K562 (cell line): Measurements from ENCODE around the gene PRR19. TPM values are rescaled to one million over a fixed set of nuclear protein-coding genes. Genes with fewer than 3 reads are reported as not detected.

ENCODE experiments used
- ATAC-seq: fragments of 200-7000 bp; cut with Tn5 transposase; 3 replicates; pipeline ENCODE4 v1.9.1; 2020; ENCODE audit warnings: moderate library complexity
- BruUV-seq: library from RNA; stranded (reverse); fragments of 400-500 nt; replicated peaks from 2 replicates; lab custom pipeline; 2021; lab: Mats Ljungman, UMichigan
- CTCF ChIA-PET: fragments of 300-600 bp; formaldehyde crosslinking; extraction: SDS; loops from one replicate; lab custom pipeline; 2021; ENCODE audit warnings: low intra/inter-chr PET ratio; lab: Yijun Ruan, JAX
- POLR2A ChIA-PET: fragments of 300-600, 350-650 bp; sonication (Branson Sonifier 250); formaldehyde crosslinking; extraction: SDS; loops from one replicate; lab custom pipeline; 2021; ENCODE audit warnings: antibody characterized with exemption, inconsistent platforms; lab: Yijun Ruan, JAX
- DNase-seq, 4 experiments: peaks; one replicate each; pipeline versions ENCODE4 v3.0.0 to v3.0.0-alpha.2; 2011 to 2018; ENCODE audit warnings: low spot score in 3 of 4, mixed read lengths in 3 of 4; ENCODE audit errors: extremely low read depth in 1 of 4
- FAIRE-seq: peaks from 2 replicates; lab custom pipeline; 2011; peaks lifted over from hg19 to GRCh38; lab: Jason Lieb, UNC
- H2AFZ ChIP-seq: 2 replicates; pipeline ENCODE4 v1.6.0; 2011; ENCODE audit warnings: low read depth, low read length, control low read depth, inconsistent platforms
- H3K27ac ChIP-seq: fragments of 200-600 bp; 3 replicates; pipeline ENCODE4 v1.8.0; 2011; ENCODE audit warnings: low read depth, mild to moderate bottlenecking, control low read depth, inconsistent platforms, low read length, moderate library complexity, mixed read lengths; ENCODE audit errors: extremely low read depth
- H3K27me3 ChIP-seq, 2 experiments: fragments of 300-600 bp in 1 of 2; 2 replicates in 1 of 2; 3 replicates in 1 of 2; pipeline versions ENCODE4 v1.6.0 to v1.8.0; 2011; ENCODE audit warnings: inconsistent platforms in 2 of 2, low read length in 2 of 2, mild to moderate bottlenecking in 1 of 2, mixed read lengths in 1 of 2, moderate library complexity in 1 of 2; ENCODE audit not compliant: control insufficient read depth in 2 of 2, insufficient read depth in 2 of 2
- H3K36me3 ChIP-seq: fragments of 300-600 bp; 3 replicates; pipeline ENCODE4 v1.8.0; 2011; ENCODE audit warnings: mild to moderate bottlenecking, low read length, inconsistent platforms; ENCODE audit not compliant: control insufficient read depth, insufficient read depth
- H3K4me1 ChIP-seq, 2 experiments: fragments of 200-600 bp in 1 of 2; replicated peaks in 1 of 2; 2 replicates in 1 of 2; 3 replicates in 1 of 2; pipeline versions ENCODE4 v1.5.1 to v1.8.0; 2011; ENCODE audit warnings: inconsistent platforms in 2 of 2, low read length in 2 of 2, mild to moderate bottlenecking in 1 of 2, mixed read lengths in 1 of 2, moderate library complexity in 1 of 2; ENCODE audit not compliant: control insufficient read depth in 2 of 2, insufficient read depth in 2 of 2
- H3K4me2 ChIP-seq: 2 replicates; pipeline ENCODE4 v1.6.1; 2011; ENCODE audit warnings: low read length, control low read depth, inconsistent platforms, mixed read lengths; ENCODE audit not compliant: insufficient read depth
- H3K4me3 ChIP-seq: fragments of 200-600 bp; sonication (generic), shearing (Covaris generic); 2 replicates; pipeline ENCODE4 v1.5.1; 2016; ENCODE audit warnings: control low read depth, inconsistent platforms
- H3K79me2 ChIP-seq: fragments of 200-600 bp; 3 replicates; pipeline ENCODE4 v1.8.0; 2011; ENCODE audit warnings: low read length, inconsistent platforms; ENCODE audit not compliant: control insufficient read depth, insufficient read depth
- H3K9ac ChIP-seq, 2 experiments: 2 replicates each; pipeline versions ENCODE4 v1.6.0 to v1.6.1; 2011; ENCODE audit warnings: low read depth in 2 of 2, low read length in 2 of 2, control low read depth in 1 of 2, inconsistent platforms in 1 of 2, mild to moderate bottlenecking in 1 of 2, mixed read lengths in 1 of 2; ENCODE audit not compliant: insufficient read depth in 1 of 2
- H3K9me1 ChIP-seq: one replicate; pipeline ENCODE4 v1.6.0; 2011; ENCODE audit warnings: inconsistent platforms, mild to moderate bottlenecking, low read length, moderate library complexity; ENCODE audit not compliant: control insufficient read depth, insufficient read depth
- H3K9me3 ChIP-seq: replicated peaks from 2 replicates; pipeline ENCODE4 v1.5.1; 2011; ENCODE audit warnings: low read depth, low read length, inconsistent platforms; ENCODE audit not compliant: control insufficient read depth, insufficient read depth
- H4K20me1 ChIP-seq: replicated peaks from 2 replicates; pipeline ENCODE4 v1.6.1; 2011; ENCODE audit warnings: low read length, inconsistent platforms, mixed read lengths; ENCODE audit not compliant: control insufficient read depth, insufficient read depth
- CBX5 ChIP-seq: IDR thresholded peaks from 2 replicates; pipeline ENCODE4 v1.6.1; 2014; ENCODE audit warnings: low read depth, borderline replicate concordance
- ELF2 ChIP-seq: fragments of 250-450 bp; sonication (Bioruptor Pico); IDR thresholded peaks from 2 replicates; pipeline ENCODE4 v1.5.0; 2021; ENCODE audit warnings: mild to moderate bottlenecking
- HNRNPK ChIP-seq: fragments of 200-400 bp; formaldehyde crosslinking; IDR thresholded peaks from one replicate; pipeline ENCODE4 v1.6.1; 2018; ENCODE audit warnings: mild to moderate bottlenecking, low read depth, low read length; ENCODE audit not compliant: poor library complexity, severe bottlenecking
- KDM1A ChIP-seq, 2 experiments: fragments of 450-650 bp; IDR thresholded peaks; 2 replicates each; pipeline ENCODE4 v1.6.1; 2016; ENCODE audit warnings: mild to moderate bottlenecking in 2 of 2
- PHF21A ChIP-seq: fragments of 450-650 bp; IDR thresholded peaks from 2 replicates; pipeline ENCODE4 v1.6.1; 2017; ENCODE audit warnings: low read depth, borderline replicate concordance
- POLR2A ChIP-seq: fragments of 450-650 bp; conservative IDR thresholded peaks from 2 replicates; pipeline ENCODE4 v1.6.1; 2016
- POLR2G ChIP-seq: fragments of 200-400 bp; formaldehyde crosslinking; IDR thresholded peaks from 2 replicates; pipeline ENCODE4 v1.6.1; 2017; ENCODE audit warnings: low read depth, mild to moderate bottlenecking, antibody characterized with exemption, low read length, moderate library complexity
- PPARD ChIP-seq: fragments of 250-450 bp; sonication (Bioruptor Pico); IDR thresholded peaks from 2 replicates; pipeline ENCODE4 v1.8.0; 2022; ENCODE audit warnings: inconsistent platforms, mild to moderate bottlenecking, moderate library complexity
- RBBP5 ChIP-seq: fragments of 200-600 bp; sonication (generic); IDR thresholded peaks from 2 replicates; pipeline ENCODE4 v1.6.1; 2012; ENCODE audit warnings: borderline replicate concordance, mild to moderate bottlenecking, low read length, control low read depth, inconsistent platforms; ENCODE audit not compliant: insufficient read depth, poor library complexity, severe bottlenecking
- SPI1 ChIP-seq: IDR thresholded peaks from 2 replicates; pipeline ENCODE4 v1.6.1; 2011; ENCODE audit warnings: low read depth, low read length, control low read depth, borderline replicate concordance
- TBL1XR1 ChIP-seq, 2 experiments: IDR thresholded peaks; 2 replicates each; pipeline ENCODE4 v1.6.1; 2012; ENCODE audit warnings: improper control_type of control experiment in 2 of 2, low read length in 2 of 2, mild to moderate bottlenecking in 1 of 2
- ZNF282 ChIP-seq: sonication (generic); formaldehyde crosslinking; IDR thresholded peaks from 2 replicates; pipeline ENCODE4 v1.8.1; 2023; ENCODE audit warnings: missing genetic modification reagents
- WGBS: fragments of 100-300 bp; shearing (Covaris generic); methylation state at CpG from one replicate; pipeline ENCODE4 v1.1.6; 2016; ENCODE audit warnings: low coverage, mixed read lengths; ENCODE audit not compliant: insufficient coverage; ENCODE audit errors: missing lambda C conversion rate; 5-methylcytosine and 5-hydroxymethylcytosine counted together
- in situ Hi-C: fragments of 300-500 bp; cut with MboI; formaldehyde crosslinking; loops from 4 replicates; pipeline ENCODE4 v1.15.0; 2018; ENCODE audit warnings: inconsistent platforms, mixed read lengths
- intact Hi-C: fragments of 100-400 bp; cut with micrococcal nuclease; formaldehyde crosslinking; loops from 2 replicates; pipeline ENCODE4 v1.14.2; 2022
- polyA plus RNA-seq, 8 experiments: library from polyadenylated mRNA; depleted of rRNA in 4 of 8; stranded (reverse) in 5 of 8; unstranded in 3 of 8; fragments of >200 nt; fragmentation: Nextera tagmentation in 2 of 8; fragmentation: Illumina TruSeq in 1 of 8; extraction: Ambion mirVana in 2 of 8; extraction: Trizol in 1 of 8; gene quantifications; 2 replicates each; pipeline versions ENCODE4 v1.2.1 to v1.2.3, GENCODE V29; 2011 to 2014; ENCODE audit warnings: inconsistent platforms in 1 of 8, missing spikeins in 1 of 8
- total RNA-seq, 7 experiments: library from RNA; depleted of rRNA in 6 of 7; stranded (reverse); fragments of >200 nt in 6 of 7; fragmentation: Illumina TruSeq in 2 of 7; extraction: Trizol in 2 of 7; gene quantifications; 2 replicates each; pipeline versions ENCODE4 v1.2.1 to v1.2.3, GENCODE V29; 2011 to 2021; ENCODE audit warnings: low replicate concordance in 1 of 7

Gene PRR19
- total and polyA plus RNA-seq, 9 of the 15 experiments (the other 6 are each of a cell fraction or from before 2014, with no cell fraction given), result 0.10 to 1.6 (median 0.54) TPM

DNA sequence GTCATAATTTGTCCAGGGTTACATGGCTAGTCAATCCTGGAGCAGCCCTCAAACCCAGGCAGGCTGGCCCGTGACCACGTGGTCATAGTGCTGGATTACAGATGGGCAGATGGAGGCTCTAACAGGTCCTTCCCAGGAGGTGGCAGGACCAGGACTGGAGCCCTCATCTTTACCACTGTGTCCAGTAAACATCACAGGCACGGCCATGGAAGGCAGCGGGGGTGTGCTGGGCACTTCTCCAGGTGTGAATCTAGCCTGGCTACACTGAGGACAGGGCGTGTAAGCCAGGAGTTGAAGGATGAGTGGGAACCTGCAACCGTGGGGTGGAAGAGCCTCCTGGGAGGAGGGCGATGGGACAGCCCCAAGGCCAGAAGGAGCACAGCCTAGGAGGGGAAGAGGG, 26.8 kb upstream of the PRR19 start:
- POLR2A ChIA-PET, result interaction anchor here (0.8 to 1.3 kb wide), 2 partner anchors 9 to 20 kb away, joined by 3 to 4 read pairs; no protein-coding TSS in a partner anchor

GRCh38 chr19:42275517-42275916, 26.4 kb upstream of the PRR19 start:
- no peaks in the 10 kb centered on the region for H3K9me1 ChIP-seq
- no TSS peak for BruUV-seq
- ChIA-PET POLR2A (interaction anchor here (1.3 kb wide), 1 partner anchor 9 kb away, joined by 4 read pairs; no protein-coding TSS in a partner anchor), CTCF (no interaction called here)
- ATAC-seq, result no peak
- H3K4me2 ChIP-seq, result no peak overlapping the region
- H3K9ac ChIP-seq, result peak overlapping the region in 1 of 2 experiments; percentile 82; a peak in 2 of 4 replicates
- peaks cover 19 to 60% of the 10 kb centered on the region in 2 experiments for H3K4me1 ChIP-seq
- no peaks in the 10 kb centered on the region for H3K27me3 ChIP-seq
- H3K9me3 ChIP-seq, result no peaks in the 10 kb centered on the region
- intact Hi-C loops, result no loop called here
- DNase-seq, result no peak
- H3K4me3 ChIP-seq, result no peak overlapping the region
- TF ChIP-seq ZNF282 (no peak), ELF2 (CRISPR knock-in tag) (no peak), PHF21A (no peak), CBX5 (no peak), SPI1 (no peak), KDM1A (IDR thresholded peaks at IDR 0.05) (no peak), TBL1XR1 (IDR thresholded peaks at IDR 0.05; ENCODE audit: low read length in 2 of 2) (no peak)
- no peak overlapping the region for H3K27ac ChIP-seq
- H2AFZ ChIP-seq, result no peak overlapping the region
- in situ Hi-C loops, result no loop called here
- FAIRE-seq, result no peak
- H3K36me3 ChIP-seq, result peaks cover 59% of the 10 kb centered on the region
- WGBS, result 52% methylated on average over 3 of the region's 3 CpGs
- H3K79me2 ChIP-seq, result peaks cover 40% of the 10 kb centered on the region
- H4K20me1 ChIP-seq, result no peaks in the 10 kb centered on the region

More for the DNA sequence above, 26.8 kb upstream of the PRR19 start:
- Histone ChIP-seq H3K36me3 (peaks cover 59% of the 10 kb centered on the region), H4K20me1 (no peaks in the 10 kb centered on the region), H3K9me1 (no peaks in the 10 kb centered on the region), H3K4me1 (peaks cover 21 to 60% of the 10 kb centered on the region in 2 experiments), H3K9me3 (no peaks in the 10 kb centered on the region), H3K79me2 (peaks cover 40% of the 10 kb centered on the region), H3K27ac (no peak overlapping the region), H3K4me3 (no peak overlapping the region), H3K27me3 (no peaks in the 10 kb centered on the region), H3K4me2 (no peak overlapping the region), H2AFZ (no peak overlapping the region), H3K9ac (peak overlapping the region in 1 of 2 experiments; percentile 82; a peak in 2 of 4 replicates)
- TF ChIP-seq POLR2G, result peak; percentile 39; the same call in 1 of the 2 replicates
- TF ChIP-seq RBBP5, result no peak
- TF ChIP-seq PPARD, result no peak
- no peak for TF ChIP-seq HNRNPK
- TF ChIP-seq POLR2A, result 0 out of 2 replicates have a peak, but pooled peaks have one; percentile 24
- in situ Hi-C loops (no loop called here), intact Hi-C loops (no loop called here)
- 73% methylated on average over 7 of the region's 7 CpGs for WGBS
- ATAC-seq, result no peak
- no peak for DNase-seq
- no TSS peak for BruUV-seq
- no peak for FAIRE-seq
- CTCF ChIA-PET, result no interaction called here
